Fibroblast of pulmonary artery (primary cell): ENCODE measurements around the gene VWF.

Experiments
- DNase-seq: peaks from one replicate; pipeline ENCODE4 v3.0.0-alpha.2; 2010; ENCODE audit warnings: low read depth
- H3K4me3 ChIP-seq: replicated peaks from 2 replicates; pipeline ENCODE4 v1.5.1; 2011; ENCODE audit warnings: low read depth, mild to moderate bottlenecking, control low read depth, low read length, moderate library complexity
- CTCF ChIP-seq: IDR thresholded peaks from 2 replicates; pipeline ENCODE4 v1.5.1; 2011; ENCODE audit warnings: mild to moderate bottlenecking, control low read depth, low read length, inconsistent platforms; ENCODE audit errors: missing control alignments

Gene VWF

GRCh38 chr12:6125310-6125608 lies 789 bp upstream of the VWF start:
- no peak for DNase-seq
- H3K4me3 ChIP-seq: no peak overlapping the region
- TF ChIP-seq CTCF: no peak

GRCh38 chr12:6123258-6123657 lies 1.2 kb downstream of the VWF start:
- no peak for TF ChIP-seq CTCF
- DNase-seq: no peak
- no peak overlapping the region for H3K4me3 ChIP-seq

DNA sequence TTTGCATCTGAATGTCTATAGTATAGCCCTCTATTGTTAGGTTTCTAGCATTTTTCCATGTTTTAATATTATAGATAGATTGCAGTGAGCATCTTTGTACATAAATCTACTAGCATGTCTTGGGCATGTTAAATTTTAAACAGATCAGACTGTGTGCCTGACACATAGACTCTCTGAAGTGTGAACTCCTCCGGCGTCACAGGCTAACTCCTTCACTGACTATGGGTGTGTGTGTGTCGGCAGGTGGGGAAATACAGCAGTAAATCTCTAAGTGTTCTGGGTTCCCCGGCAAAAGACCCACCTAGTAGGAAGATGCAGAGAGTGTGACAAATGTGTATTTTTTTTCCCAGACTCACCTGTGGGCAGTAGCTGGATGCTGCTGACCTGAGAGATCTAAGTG lies 2.3 kb downstream of the VWF start:
- no peak overlapping the region for H3K4me3 ChIP-seq
- no peak for TF ChIP-seq CTCF
- DNase-seq: no peak

DNA sequence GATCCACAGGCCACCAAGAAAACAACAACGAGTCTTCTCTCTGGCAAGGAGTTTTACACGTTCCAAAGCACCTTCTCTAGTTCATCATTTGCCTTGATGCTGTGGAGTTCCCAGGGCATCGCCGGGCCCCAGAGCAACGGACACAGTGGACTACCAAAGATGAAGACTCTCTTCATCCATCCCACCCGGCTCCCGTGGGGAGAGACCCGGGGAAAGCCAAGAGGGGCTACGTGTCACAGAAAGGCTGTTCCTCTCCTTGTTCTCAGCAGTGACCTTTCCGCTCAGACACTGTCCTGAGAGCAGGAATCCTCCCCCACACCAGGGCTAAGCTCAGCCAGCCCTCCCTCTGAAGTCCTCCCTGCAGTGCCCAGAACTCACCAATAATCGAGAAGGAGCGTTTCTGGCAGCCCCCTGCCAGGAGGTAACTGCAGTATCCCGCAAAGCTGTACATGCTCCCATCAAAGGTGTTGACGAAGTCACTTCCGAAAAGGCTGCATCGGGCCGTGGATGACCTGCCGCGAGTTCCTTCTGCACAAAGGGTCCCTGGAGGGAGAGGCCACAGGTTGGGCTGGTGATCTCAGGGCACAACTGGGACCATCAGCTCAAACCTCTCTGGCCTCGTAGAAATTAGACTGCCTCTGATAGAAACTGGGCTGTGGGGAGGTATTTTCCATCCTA lies 3.5 kb downstream of the VWF start:
- DNase-seq: no peak
- H3K4me3 ChIP-seq: no peak overlapping the region
- TF ChIP-seq CTCF: no peak

DNA sequence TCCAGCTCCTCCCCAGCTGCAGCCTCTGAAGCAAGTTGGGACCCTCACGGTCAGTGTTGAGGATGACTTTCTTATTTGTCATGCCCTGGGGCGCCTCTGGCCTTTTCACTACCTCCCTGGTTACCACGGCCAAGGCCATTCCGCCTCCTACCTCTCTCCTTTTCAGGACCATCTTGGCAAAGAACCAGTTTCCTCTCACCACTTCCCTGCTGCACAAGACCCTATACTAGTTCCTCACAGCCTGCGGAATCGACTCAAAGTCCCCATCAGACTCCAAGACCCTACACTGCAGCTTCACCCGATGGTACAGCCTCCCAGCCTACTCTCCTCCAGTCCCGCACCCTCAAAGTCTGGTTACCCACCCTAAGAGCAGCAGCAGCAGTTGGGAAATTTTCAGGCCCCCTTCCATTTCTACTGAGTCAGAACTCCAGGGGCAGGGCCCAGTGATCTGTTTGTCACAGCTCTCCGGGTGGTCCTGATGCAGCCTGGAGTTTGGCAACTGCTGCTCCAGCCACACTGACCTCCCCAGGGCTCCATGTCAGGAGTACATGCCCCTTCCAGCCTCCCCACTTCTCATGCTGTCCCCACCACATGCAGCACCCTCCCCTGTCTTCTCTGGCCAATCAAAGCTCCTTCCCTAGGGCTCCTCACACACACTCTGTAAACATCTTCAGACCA lies 5.4 kb downstream of the VWF start:
- no peak overlapping the region for H3K4me3 ChIP-seq
- no peak for DNase-seq
- no peak for TF ChIP-seq CTCF

GRCh38 chr12:6116471-6117021 lies 7.9 kb downstream of the VWF start:
- H3K4me3 ChIP-seq: no peak overlapping the region
- TF ChIP-seq CTCF: no peak
- peak; percentile 95 for DNase-seq

DNA sequence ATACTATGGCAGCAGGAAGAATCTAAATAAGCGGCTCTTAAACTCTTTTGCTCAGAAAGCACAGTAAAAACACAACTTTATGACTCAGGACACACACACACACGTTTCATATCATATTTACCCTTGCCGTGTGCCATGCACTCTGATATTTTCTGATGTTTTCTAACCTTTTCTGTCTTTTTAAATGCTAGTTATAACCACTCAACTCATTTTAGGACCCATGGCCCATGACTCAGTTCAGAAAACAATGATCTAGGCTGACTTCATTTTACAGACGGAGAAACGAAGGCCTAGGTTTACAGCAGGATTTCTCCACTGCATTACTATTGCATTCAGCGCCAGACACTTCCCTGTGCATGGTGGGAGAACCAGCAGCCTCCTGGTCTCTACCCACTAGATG lies 9.1 kb downstream of the VWF start:
- no peak for DNase-seq
- no peak overlapping the region for H3K4me3 ChIP-seq
- no peak for TF ChIP-seq CTCF
